GM20000 (cell line): ENCODE measurements around the gene NEUROG1.

Experiments used
- DNase-seq: peaks from one replicate; pipeline ENCODE4 v3.0.0; 2012; ENCODE audit warnings: low spot score
- CTCF ChIP-seq: IDR thresholded peaks from 2 replicates; pipeline ENCODE4 v1.5.1; 2012; ENCODE audit warnings: mild to moderate bottlenecking, control low read depth; ENCODE audit errors: extremely low read depth, missing control alignments

The NEUROG1 gene

GRCh38 chr5:135487839-135488514 lies 47.8 kb downstream of the NEUROG1 start:
- DNase-seq, result no peak
- no peak for TF ChIP-seq CTCF

- no peak for TF ChIP-seq CTCF
- no peak for DNase-seq
These were observed 48.7 kb downstream of the NEUROG1 start for GRCh38 chr5:135487037-135487395.

- no peak for TF ChIP-seq CTCF
- no peak for DNase-seq
These were observed 49.4 kb downstream of the NEUROG1 start for GRCh38 chr5:135486131-135487036.

- no peak for DNase-seq
- TF ChIP-seq CTCF, result no peak
These were observed 51.1 kb downstream of the NEUROG1 start for GRCh38 chr5:135484674-135485086.
